Ammon's horn (tissue), 1 donor: ENCODE measurements around the gene COL6A1.
"Not testable (repeated sequence)": the region's sequence is repeated elsewhere in the genome, so short reads cannot be mapped to it uniquely, and the experiment has no call there.

ENCODE experiments used
- DNase-seq: peaks from one replicate; pipeline ENCODE4 v3.0.0-alpha.2; 2016; ENCODE audit warnings: low spot score

Gene COL6A1

DNA sequence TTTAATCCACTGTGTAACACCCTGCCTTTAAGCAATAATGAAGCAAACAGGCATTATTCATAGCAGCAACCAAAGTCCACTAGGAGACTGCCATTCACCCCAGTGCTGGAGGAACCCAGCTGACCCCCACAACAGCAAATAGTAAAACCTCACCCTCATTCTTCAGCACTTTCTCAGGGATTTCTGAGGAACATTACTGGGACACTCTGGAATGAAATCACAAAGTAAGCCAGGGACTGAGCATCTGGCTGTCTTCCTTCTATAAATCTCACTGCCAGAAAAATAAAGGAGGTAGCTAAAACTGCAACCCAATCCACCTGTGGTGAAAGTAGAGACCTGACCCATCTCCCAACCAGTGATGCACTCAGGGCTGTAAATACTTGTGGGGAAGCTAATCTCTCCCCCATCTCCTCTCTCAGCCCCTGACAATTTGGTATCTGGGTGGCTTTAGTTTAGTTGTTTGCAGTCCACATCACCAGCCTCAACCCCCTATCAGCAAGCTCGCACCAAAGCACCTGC lies 47.1 kb downstream of the COL6A1 start:
- no peak for DNase-seq

- no peak for DNase-seq
Measured at GRCh38 chr21:46029186-46029924, 47.8 kb downstream of the COL6A1 start.

DNA sequence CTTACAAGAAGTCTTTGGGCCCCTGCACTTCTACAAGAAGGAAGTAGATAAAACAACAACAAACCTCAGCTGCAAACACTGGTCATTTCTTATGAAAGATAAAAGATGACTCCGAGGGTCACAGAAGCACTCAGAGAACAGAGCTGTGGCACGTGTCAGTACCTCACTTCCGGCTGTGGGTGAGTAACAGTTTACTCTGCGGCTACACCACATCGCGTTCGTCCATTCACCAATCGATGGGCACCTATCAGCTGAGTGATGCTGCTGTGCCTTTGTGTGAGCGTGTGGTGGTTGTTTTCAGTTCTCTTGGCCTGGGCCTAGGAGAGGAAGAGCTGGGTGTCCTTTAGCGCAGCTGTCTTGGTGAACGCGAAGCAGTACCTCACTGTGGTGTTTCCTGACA lies 49.9 kb downstream of the COL6A1 start:
- DNase-seq, result no peak

DNA sequence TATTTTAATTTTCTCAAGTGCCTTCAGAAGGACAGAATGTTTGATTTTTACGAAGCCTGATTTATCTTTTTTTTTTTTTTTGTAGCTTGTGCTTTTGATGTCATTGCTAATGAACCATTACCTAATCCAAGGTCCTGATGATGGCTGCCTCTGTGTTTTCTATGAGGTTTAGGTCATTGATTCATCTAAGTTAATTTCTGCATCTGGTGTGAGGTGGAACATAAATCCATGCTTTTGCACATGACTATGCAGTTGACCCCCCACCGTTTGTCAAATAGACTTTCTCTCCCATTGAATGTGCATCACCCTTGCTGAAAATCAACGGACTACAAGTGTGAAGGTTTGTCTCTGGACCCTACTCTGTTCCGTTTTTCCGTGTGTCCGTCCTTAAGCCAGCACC lies 50.5 kb downstream of the COL6A1 start:
- DNase-seq, result no peak

DNA sequence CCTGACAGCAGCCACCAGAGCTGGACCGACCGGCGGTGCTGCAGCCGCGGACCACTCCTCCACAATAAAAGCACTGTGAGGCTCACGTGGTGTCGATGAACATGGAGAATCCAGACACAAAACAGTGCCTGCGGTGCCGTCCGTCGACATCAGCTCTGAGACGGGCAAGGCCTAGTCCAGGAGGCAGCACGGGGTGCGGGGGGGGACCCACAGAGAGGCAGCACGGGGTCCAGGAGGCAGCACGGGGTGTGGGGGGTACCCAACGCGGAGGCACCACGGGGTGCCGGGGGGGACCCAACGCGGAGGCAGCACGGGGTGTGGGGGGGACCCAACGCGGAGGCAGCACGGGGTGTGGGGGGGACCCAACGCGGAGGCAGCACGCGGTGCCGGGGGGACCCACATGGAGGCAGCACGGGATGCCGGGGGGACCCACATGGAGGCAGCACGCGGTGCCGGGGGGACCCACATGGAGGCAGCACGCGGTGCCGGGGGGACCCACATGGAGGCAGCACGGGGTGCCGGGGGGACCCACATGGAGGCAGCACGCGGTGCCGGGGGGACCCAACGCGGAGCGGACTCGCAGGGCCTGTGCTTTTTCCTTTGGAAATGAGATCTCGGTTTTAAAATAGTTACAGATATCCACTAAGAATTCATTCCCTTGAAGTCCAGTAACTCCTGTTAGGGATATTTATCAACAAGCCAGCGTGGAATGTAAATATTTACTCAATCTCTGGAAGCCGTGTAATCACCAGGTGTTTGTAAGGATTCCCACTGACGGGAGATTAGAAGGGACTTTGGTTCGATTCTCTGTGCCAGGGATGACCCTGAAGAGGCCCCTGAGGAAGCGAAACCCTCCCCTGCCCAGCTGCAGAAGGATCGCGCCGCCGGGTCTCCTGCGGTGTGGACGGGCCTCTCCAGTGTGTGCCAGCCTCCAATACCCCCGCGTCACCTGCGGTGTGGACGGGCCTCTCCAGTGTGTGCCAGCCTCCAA lies 52.1 kb downstream of the COL6A1 start:
- DNase-seq, result no peak

- no peak for DNase-seq
Measured at GRCh38 chr21:46035809-46036695, 54.5 kb downstream of the COL6A1 start.

DNA sequence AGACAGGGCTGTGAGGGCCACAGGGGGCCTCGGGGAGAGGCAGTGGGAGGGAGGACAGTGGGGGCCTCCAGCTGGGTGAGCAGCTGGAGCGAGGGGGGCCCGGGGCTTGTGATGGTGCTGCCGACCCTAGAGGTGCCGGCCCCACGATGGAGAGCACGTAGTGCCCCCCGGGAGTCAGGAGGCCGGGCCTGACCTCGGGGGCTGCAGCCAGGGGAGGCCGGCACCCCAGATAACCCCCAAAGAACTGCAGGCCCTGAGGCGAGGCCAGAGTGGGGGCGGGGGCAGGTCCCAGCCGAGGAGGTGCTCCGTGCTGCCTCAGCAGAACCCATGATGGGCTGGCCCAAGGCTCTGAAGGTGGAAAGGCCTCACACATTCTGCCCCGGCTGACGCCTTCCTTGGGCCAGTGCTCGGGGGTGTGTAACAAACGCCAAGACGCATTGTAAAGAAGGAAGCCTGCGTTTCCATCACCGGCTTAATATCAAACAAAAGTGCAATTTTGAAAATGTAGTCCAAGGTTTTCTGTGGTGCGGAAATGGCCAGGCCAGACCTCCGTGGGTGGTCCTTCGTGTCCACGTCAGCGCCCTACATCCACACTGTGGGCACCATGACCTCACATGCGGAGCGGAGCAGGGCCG lies 55.2 kb downstream of the COL6A1 start:
- no peak for DNase-seq

DNA sequence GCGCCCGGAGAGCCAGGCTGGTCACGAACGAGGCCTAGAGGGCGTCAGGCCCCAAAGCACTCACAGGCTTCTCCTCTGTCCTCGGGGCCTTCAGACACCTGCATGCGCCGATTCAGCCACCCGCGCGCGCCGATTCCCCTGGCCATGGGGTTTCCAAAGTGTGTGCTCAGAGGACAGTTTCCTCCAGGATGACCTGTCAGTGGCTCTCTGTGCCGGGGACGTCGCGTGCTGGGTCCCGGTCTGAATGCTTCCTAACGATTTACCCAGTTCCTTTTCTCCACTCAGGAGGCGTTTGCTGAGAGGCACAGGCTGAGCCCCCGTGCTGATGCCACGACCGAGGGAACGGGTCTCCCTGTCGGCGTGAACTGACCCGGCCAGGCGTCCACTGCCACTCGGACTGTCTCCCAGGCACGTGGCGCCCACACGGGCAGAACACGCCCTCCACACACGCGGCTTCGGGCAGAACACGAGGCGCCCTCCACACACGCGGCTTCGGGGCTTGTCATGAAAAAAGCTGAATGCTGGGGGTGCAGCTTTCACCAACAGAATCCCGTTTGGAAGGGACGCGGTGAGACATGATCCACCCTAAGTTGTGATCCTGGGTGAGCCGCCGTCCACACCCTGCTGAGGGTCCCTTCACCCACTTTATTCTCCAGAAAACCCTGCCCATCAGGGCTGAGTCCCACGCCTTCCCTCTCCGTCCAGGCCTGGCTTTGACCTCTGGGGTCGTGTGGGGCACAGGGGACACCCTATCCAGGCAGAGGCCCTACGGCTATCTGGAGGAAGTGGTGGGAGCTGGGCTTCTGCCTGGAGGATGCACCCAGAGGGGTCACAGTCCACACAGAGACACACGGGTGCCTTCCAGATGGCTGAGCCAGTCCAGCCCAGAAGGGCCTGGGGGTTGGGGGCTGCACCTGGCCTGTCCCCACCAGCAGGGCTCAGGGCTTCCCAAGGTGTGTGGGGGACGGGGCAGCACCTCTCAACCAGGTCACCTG lies 56.1 kb downstream of the COL6A1 start:
- DNase-seq, result no peak

DNA sequence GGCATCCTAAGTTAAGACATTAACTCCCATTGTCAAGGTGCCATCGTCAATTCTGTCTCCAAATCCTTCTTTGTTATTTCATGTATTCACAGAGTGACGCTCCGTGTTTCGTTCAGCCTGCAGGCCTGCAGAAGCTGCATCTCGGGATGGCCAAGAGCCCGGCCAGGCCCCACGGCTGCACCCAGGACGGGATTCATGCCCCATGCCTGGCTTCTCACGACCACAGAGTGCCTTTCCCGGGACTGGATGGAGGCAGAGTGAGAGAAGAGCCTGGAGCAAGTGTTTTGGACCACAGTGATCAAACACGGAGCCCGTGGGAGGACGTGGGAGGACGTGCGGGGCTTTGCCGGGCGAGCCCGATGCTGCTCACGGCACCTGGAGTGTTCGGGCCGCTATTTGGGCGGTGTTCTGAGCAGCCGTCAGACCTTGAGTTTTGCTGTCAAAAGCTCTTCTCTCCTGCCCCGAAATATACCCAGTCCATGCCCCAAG lies 56.8 kb downstream of the COL6A1 start:
- no peak for DNase-seq

GRCh38 chr21:46038871-46039397 lies 57.4 kb downstream of the COL6A1 start:
- DNase-seq, result no peak

GRCh38 chr21:46039891-46040660 lies 58.5 kb downstream of the COL6A1 start:
- DNase-seq, result no peak

DNA sequence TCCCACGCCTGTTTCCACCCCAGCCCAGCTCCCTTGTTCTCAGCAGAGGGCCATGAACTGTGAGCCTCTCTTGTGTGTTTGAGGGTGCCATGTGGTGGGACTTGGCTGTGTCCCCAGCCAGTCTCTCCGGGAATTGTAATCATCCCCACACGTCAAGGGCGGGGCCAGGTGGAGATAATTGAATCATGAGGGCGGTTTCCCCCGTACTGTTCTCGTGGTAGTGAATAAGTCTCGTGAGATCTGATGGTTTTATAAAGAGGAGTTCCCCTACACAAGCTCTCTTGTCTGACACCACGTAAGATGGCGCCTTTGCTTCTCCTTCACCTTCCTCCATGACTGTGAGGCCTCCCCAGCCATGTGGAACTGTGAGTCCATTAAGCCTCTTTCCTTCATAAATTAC lies 59.1 kb downstream of the COL6A1 start:
- no peak for DNase-seq

GRCh38 chr21:46041183-46041582 lies 59.6 kb downstream of the COL6A1 start:
- DNase-seq, result no peak

DNA sequence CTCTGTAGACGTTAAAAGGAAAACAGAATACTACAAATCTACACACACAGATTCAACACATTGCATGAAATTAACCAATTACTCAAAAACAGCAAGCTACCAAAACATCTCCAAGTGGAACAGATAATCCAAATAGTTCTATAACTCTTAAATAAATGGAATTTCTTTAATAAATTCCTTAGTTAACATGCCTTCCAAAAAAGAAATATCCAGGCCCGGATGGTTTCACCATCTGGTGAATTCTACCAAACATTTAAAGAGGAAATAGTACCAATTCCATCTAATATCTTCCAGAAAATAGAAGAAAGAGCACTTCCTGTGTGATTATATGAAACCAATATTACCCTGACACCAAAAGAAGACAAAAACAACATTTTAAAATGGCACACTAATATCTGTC lies 63.6 kb downstream of the COL6A1 start:
- no peak for DNase-seq

DNA sequence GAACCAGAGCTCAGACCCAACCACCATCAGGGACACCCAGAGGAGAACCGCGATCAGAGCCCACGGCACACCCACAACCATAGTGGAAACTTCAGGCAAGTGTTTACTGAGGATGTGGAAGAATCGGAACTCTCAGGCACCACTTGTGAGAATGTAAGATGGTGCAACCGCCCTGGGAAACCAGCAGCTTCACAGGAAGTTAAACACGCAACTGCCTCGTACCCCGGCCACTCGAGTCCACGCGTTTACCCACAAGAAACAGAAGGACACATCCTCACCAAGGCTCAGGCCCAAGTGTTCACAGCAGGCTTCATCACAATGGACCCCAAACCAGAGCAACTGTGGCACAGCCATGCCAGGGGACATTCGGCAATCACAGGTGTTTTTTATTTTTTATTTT lies 64.9 kb downstream of the COL6A1 start:
- DNase-seq, result no peak

- not testable (repeated sequence) for DNase-seq
Measured at GRCh38 chr21:46046906-46047305, 65.3 kb downstream of the COL6A1 start.

DNA sequence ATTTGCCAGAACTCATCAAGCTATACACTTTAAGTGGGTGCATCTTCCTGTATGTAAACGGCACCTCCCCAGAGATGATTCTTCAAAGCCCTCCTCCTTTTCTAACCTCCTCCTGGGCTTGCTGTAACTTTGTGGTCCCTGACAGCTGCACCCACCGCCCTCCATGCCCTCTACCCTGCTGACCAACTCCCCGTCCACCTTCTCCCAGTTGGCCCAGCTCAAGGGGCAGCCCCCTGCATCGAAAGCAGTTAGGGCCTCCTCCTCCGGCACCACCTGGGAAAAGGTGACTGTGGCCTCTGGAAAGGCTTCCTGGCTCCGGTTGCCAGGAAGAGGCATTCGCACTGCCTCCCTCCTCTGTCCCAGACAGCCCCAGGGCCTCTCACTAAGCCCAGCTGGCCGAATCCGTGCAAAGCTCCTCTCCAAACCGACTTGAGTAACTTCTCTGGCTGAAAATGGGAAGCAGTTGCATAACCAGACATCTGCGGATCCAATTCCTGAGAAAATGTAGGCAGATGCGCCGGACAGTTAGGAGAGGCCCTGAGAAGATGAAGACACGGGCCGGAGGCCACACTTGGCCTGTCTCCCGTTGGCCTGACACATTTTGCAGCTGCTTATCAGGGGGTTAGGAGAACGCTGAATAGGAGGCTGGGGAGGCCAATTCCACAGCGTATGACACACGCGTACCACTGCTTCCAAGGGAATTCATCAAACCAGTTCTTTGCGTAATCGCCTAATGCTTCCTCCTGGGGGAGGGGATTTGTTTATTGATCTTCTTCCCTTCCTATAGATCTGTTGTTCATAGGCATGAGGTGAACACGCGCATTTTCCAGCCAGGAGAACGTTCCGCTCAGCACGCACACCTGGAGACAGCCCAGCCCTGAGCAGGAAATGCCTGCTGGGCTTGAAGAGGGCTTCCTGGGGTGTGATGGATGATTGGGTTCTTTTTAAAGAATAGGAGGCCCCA lies 67.6 kb downstream of the COL6A1 start:
- peak; percentile 33 for DNase-seq
